ENCODE results near the gene AFF3. TPM values are rescaled to one million over a fixed set of nuclear protein-coding genes. Genes with fewer than 3 reads are reported as not detected.
"Not testable (repeated sequence)": the region's sequence is repeated elsewhere in the genome, so short reads cannot be mapped to it uniquely, and the experiment has no call there.

The AFF3 gene
- total RNA-seq, 1 experiment from 2014 or later, result not detected

- BruUV-seq (replicated peaks), result no TSS peak
- Mint-ChIP-seq H3K27me3 (ENCODE audit: unreplicated experiment) (peaks cover 36% of the 10 kb centered on the region), H3K9me3 (ENCODE audit: low read depth, unreplicated experiment) (no peaks in the 10 kb centered on the region), H3K27ac (ENCODE audit: unreplicated experiment) (no peak overlapping the region), H3K4me3 (ENCODE audit: low read depth, unreplicated experiment) (no peak overlapping the region), H3K36me3 (ENCODE audit: insufficient read depth, unreplicated experiment) (no peaks in the 10 kb centered on the region), H3K4me1 (ENCODE audit: low read depth, unreplicated experiment) (no peaks in the 10 kb centered on the region)
- no peak for DNase-seq
- intact Hi-C loops (cut with micrococcal nuclease; ENCODE audit: unreplicated experiment), result no loop called here
- TF ChIP-seq CTCF (IDR thresholded peaks at IDR 0.05; ENCODE audit: unreplicated experiment), result no peak
- CTCF ChIA-PET, result interaction anchor here (0.7 kb wide), 1 partner anchor 123 kb away, joined by 4 read pairs; no protein-coding TSS in a partner anchor
Measured at GRCh38 chr2:100161945-100162620, 19.7 kb upstream of the AFF3 start.

- no TSS peak for BruUV-seq (replicated peaks)
- Mint-ChIP-seq H3K4me1 (ENCODE audit: low read depth, unreplicated experiment) (no peaks in the 10 kb centered on the region), H3K27ac (ENCODE audit: unreplicated experiment) (no peak overlapping the region), H3K27me3 (ENCODE audit: unreplicated experiment) (peaks cover 36% of the 10 kb centered on the region), H3K36me3 (ENCODE audit: insufficient read depth, unreplicated experiment) (no peaks in the 10 kb centered on the region), H3K4me3 (ENCODE audit: low read depth, unreplicated experiment) (no peak overlapping the region), H3K9me3 (ENCODE audit: low read depth, unreplicated experiment) (no peaks in the 10 kb centered on the region)
- no peak for TF ChIP-seq CTCF (IDR thresholded peaks at IDR 0.05; ENCODE audit: unreplicated experiment)
- CTCF ChIA-PET, result no interaction called here
- intact Hi-C loops (cut with micrococcal nuclease; ENCODE audit: unreplicated experiment), result no loop called here
- no peak for DNase-seq
Measured at GRCh38 chr2:100160396-100160795, 18.0 kb upstream of the AFF3 start.

GRCh38 chr2:100151832-100152231, 9.4 kb upstream of the AFF3 start:
- H3K4me3 Mint-ChIP-seq (ENCODE audit: low read depth, unreplicated experiment), result not testable (repeated sequence)
- peaks cover 30% of the 10 kb centered on the region for H3K27me3 Mint-ChIP-seq (ENCODE audit: unreplicated experiment)

GRCh38 chr2:100151310-100151709, 8.9 kb upstream of the AFF3 start:
- peaks cover 4% of the 10 kb centered on the region for H3K9me3 Mint-ChIP-seq (ENCODE audit: low read depth, unreplicated experiment)
- no TSS peak for BruUV-seq (replicated peaks)
- TF ChIP-seq CTCF (IDR thresholded peaks at IDR 0.05; ENCODE audit: unreplicated experiment), result no peak
- H3K4me3 Mint-ChIP-seq (ENCODE audit: low read depth, unreplicated experiment), result no peak overlapping the region
- no peak for DNase-seq
- no peaks in the 10 kb centered on the region for H3K36me3 Mint-ChIP-seq (ENCODE audit: insufficient read depth, unreplicated experiment)
- CTCF ChIA-PET, result no interaction called here
- no peak overlapping the region for H3K27ac Mint-ChIP-seq (ENCODE audit: unreplicated experiment)
- intact Hi-C loops (cut with micrococcal nuclease; ENCODE audit: unreplicated experiment), result no loop called here
- no peaks in the 10 kb centered on the region for H3K4me1 Mint-ChIP-seq (ENCODE audit: low read depth, unreplicated experiment)
- peaks cover 25% of the 10 kb centered on the region for H3K27me3 Mint-ChIP-seq (ENCODE audit: unreplicated experiment)

More at GRCh38 chr2:100151832-100152231, 9.4 kb upstream of the AFF3 start:
- BruUV-seq (replicated peaks); H3K4me1 Mint-ChIP-seq (ENCODE audit: low read depth, unreplicated experiment); CTCF ChIA-PET; H3K36me3 Mint-ChIP-seq (ENCODE audit: insufficient read depth, unreplicated experiment); H3K27ac Mint-ChIP-seq (ENCODE audit: unreplicated experiment); DNase-seq; H3K9me3 Mint-ChIP-seq (ENCODE audit: low read depth, unreplicated experiment); intact Hi-C loops (cut with micrococcal nuclease; ENCODE audit: unreplicated experiment): not testable (repeated sequence)

GRCh38 chr2:100148883-100149282, 6.5 kb upstream of the AFF3 start:
- DNase-seq, result no peak
- no peak for TF ChIP-seq CTCF (IDR thresholded peaks at IDR 0.05; ENCODE audit: unreplicated experiment)
- no peaks in the 10 kb centered on the region for H3K4me1 Mint-ChIP-seq (ENCODE audit: low read depth, unreplicated experiment)
- H3K36me3 Mint-ChIP-seq (ENCODE audit: insufficient read depth, unreplicated experiment), result no peaks in the 10 kb centered on the region
- no TSS peak for BruUV-seq (replicated peaks)
- intact Hi-C loops (cut with micrococcal nuclease; ENCODE audit: unreplicated experiment), result no loop called here
- CTCF ChIA-PET, result no interaction called here
- no peak overlapping the region for H3K27ac Mint-ChIP-seq (ENCODE audit: unreplicated experiment)
- peaks cover 2% of the 10 kb centered on the region for H3K9me3 Mint-ChIP-seq (ENCODE audit: low read depth, unreplicated experiment)
- no peak overlapping the region for H3K4me3 Mint-ChIP-seq (ENCODE audit: low read depth, unreplicated experiment)
- H3K27me3 Mint-ChIP-seq (ENCODE audit: unreplicated experiment), result peaks cover 13% of the 10 kb centered on the region

Measured in Calu3 (cell line).